ENCODE data around the gene JUNB. TPM values are rescaled to one million over a fixed set of nuclear protein-coding genes. Genes with fewer than 3 reads are reported as not detected.

JUNB gene
- total and polyA plus RNA-seq, 2 donors, result 107 to 545 TPM

DNA sequence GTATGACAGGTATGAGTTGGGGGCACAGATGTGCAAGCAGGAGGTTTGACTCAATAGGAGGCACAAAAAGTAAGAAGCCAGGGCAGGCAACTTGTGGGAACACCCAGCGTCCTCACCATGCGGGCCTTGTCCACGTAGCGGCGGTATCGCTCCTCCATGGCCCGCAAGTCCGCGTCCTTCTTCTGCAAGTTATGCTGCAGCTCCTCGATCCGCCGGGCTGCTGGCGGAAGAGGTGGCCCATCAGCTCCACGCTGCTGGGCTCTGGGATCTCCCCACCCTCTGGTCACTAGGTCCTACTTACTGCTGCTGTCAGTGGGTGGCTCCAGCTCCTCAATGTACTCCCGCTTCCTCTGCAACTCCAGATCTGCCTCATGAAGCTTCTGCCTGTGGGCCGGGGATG is 26.6 kb upstream of the JUNB start:
- 96% methylated on average over 16 of the region's 16 CpGs for WGBS
- no peaks in the 10 kb centered on the region for H3K36me3 ChIP-seq (ENCODE audit: insufficient read depth)
- DNase-seq (ENCODE audit: extremely low spot score), result no peak
- H3K27ac ChIP-seq (ENCODE audit: low read depth), result no peak overlapping the region
- H3K4me3 ChIP-seq (ENCODE audit: low read depth, low read length), result no peak overlapping the region
- H3K4me1 ChIP-seq (ENCODE audit: insufficient read depth), result no peaks in the 10 kb centered on the region

DNA sequence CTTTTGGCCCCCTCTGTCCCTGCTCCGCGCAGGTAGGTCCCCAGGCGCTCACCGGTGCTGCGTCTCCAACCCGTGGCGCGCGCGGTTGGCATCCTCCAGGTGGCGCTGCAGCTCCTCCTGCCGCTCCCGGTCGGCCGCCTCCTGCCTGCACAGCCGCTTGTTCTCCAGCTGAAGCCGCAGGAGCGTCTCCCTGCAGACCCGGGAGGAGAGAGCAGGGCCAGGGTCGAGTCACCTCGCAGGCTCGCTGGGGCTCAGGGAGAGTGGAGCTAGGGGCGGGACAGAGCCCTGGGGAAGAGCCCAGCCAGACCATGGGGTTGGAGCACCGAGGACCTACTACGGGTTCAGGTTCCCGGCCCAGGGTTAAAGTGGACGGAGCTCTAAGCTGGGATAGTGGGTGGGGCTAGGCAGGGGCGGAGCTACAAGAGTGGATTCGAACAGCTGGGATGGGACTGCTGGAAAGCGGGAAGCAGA is 25.2 kb upstream of the JUNB start:
- no peak for DNase-seq (ENCODE audit: extremely low spot score)
- Histone ChIP-seq H3K36me3 (ENCODE audit: insufficient read depth) (no peaks in the 10 kb centered on the region), H3K27ac (ENCODE audit: low read depth) (no peak overlapping the region), H3K4me1 (ENCODE audit: insufficient read depth) (no peaks in the 10 kb centered on the region), H3K4me3 (ENCODE audit: low read depth, low read length) (no peak overlapping the region)
- WGBS, result 35% methylated on average over 30 of the region's 30 CpGs

GRCh38 chr19:12767150-12767549 is 24.1 kb upstream of the JUNB start:
- Histone ChIP-seq H3K36me3 (ENCODE audit: insufficient read depth) (no peaks in the 10 kb centered on the region), H3K4me3 (ENCODE audit: low read depth, low read length) (no peak overlapping the region), H3K27ac (ENCODE audit: low read depth) (no peak overlapping the region), H3K4me1 (ENCODE audit: insufficient read depth) (no peaks in the 10 kb centered on the region)
- DNase-seq (ENCODE audit: extremely low spot score), result no peak
- WGBS, result 94% methylated on average over 11 of the region's 11 CpGs

DNA sequence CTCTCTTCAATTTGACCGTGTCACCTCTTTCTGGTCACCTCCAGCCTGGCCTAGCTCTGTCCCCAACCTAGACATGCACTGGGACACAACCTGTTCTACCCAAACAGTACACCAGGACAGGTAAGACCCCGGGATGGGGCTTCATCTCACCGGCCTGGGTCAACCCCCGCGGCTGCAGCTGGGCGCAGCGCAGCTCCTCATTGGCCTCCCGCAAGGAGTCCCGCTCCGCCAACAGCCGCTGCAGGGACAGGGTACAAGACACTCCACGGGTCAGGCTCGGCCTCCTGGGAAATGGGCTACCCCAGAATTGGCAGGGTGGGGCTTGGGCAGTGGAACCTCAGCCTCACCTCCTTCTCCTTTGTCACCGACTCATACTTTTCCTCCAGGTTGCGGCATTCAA is 23.6 kb upstream of the JUNB start:
- no peak for DNase-seq (ENCODE audit: extremely low spot score)
- no peak overlapping the region for H3K4me3 ChIP-seq (ENCODE audit: low read depth, low read length)
- H3K36me3 ChIP-seq (ENCODE audit: insufficient read depth), result no peaks in the 10 kb centered on the region
- H3K27ac ChIP-seq (ENCODE audit: low read depth), result no peak overlapping the region
- 96% methylated on average over 15 of the region's 15 CpGs for WGBS
- H3K4me1 ChIP-seq (ENCODE audit: insufficient read depth), result no peaks in the 10 kb centered on the region

DNA sequence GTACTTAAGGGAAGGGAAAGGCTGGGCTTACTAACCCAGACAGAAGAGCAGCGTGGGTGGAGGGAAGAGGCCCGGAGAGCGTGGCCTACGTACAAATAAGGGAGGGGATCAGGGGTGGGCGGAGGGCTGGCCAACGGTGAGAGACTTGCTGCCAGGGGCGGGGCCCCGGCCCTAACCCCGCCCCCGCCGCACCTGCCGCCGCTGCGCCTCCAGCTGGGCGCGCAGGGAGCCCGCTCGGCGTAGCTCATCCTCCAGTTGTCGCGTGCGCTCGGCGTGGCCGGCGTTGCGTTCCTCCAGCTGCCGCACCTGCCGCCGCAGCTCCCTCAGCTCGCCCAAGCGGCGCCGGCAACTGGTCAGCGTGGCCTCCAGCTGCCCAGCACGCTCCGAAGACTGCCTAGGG is 21.6 kb upstream of the JUNB start:
- H3K27ac ChIP-seq (ENCODE audit: low read depth), result no peak overlapping the region
- whole genome bisulfite sequencing, result 55% methylated on average over 37 of the region's 37 CpGs
- DNase-seq (ENCODE audit: extremely low spot score), result no peak
- no peak overlapping the region for H3K4me3 ChIP-seq (ENCODE audit: low read depth, low read length)
- H3K36me3 ChIP-seq (ENCODE audit: insufficient read depth), result no peaks in the 10 kb centered on the region
- H3K4me1 ChIP-seq (ENCODE audit: insufficient read depth), result no peaks in the 10 kb centered on the region

DNA sequence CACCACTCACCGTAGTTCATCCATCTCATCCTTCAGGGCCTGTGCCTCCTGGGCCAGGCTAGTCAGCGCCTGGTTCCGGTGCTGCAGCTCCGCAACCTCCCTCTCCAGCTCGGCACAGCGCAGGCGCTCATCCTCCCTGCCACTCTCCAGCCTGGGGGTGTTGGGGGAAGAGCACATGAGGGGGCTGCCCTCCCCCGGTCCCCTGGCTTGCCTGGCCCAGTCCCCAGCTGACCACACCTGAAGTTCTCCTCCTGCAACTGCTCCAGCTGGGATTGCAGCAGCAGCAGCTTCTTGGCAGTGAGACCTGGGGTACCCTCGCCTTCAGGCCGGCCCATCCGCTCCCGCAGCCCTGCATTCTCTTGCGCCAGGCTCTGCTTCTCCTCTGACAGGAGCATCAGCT is 20.4 kb upstream of the JUNB start:
- Histone ChIP-seq H3K4me1 (ENCODE audit: insufficient read depth) (no peaks in the 10 kb centered on the region), H3K27ac (ENCODE audit: low read depth) (no peak overlapping the region), H3K36me3 (ENCODE audit: insufficient read depth) (no peaks in the 10 kb centered on the region), H3K4me3 (ENCODE audit: low read depth, low read length) (no peak overlapping the region)
- no peak for DNase-seq (ENCODE audit: extremely low spot score)
- 95% methylated on average over 13 of the region's 13 CpGs for WGBS

GRCh38 chr19:12772323-12772722 is 19.0 kb upstream of the JUNB start:
- WGBS, result 74% methylated on average over 4 of the region's 4 CpGs
- no peaks in the 10 kb centered on the region for H3K36me3 ChIP-seq (ENCODE audit: insufficient read depth)
- DNase-seq (ENCODE audit: extremely low spot score), result no peak
- no peak overlapping the region for H3K27ac ChIP-seq (ENCODE audit: low read depth)
- H3K4me1 ChIP-seq (ENCODE audit: insufficient read depth), result no peaks in the 10 kb centered on the region
- no peak overlapping the region for H3K4me3 ChIP-seq (ENCODE audit: low read depth, low read length)

DNA sequence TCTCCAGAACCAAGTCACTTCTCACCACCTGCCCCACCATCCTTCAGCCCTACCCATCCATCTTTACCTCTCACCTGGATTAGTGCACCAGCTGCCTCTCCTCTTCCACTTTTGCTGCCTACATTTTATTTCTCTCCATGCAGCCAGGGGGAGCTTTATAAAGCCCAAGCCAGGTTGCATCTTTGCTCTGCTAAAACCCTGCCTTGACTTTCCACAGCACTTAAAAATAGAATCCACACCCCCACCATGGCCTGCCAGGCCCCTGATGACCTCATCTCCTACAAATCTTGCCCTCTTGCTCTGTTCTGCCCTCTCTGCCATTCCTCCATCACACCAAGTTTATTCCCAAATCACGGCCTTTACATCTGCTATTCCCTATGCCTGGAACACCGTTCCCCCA is 17.7 kb upstream of the JUNB start:
- H3K27ac ChIP-seq (ENCODE audit: low read depth), result no peak overlapping the region
- DNase-seq (ENCODE audit: extremely low spot score), result no peak
- 76% methylated on average over 2 of the region's 2 CpGs for WGBS
- no peaks in the 10 kb centered on the region for H3K36me3 ChIP-seq (ENCODE audit: insufficient read depth)
- no peaks in the 10 kb centered on the region for H3K4me1 ChIP-seq (ENCODE audit: insufficient read depth)
- H3K4me3 ChIP-seq (ENCODE audit: low read depth, low read length), result no peak overlapping the region

DNA sequence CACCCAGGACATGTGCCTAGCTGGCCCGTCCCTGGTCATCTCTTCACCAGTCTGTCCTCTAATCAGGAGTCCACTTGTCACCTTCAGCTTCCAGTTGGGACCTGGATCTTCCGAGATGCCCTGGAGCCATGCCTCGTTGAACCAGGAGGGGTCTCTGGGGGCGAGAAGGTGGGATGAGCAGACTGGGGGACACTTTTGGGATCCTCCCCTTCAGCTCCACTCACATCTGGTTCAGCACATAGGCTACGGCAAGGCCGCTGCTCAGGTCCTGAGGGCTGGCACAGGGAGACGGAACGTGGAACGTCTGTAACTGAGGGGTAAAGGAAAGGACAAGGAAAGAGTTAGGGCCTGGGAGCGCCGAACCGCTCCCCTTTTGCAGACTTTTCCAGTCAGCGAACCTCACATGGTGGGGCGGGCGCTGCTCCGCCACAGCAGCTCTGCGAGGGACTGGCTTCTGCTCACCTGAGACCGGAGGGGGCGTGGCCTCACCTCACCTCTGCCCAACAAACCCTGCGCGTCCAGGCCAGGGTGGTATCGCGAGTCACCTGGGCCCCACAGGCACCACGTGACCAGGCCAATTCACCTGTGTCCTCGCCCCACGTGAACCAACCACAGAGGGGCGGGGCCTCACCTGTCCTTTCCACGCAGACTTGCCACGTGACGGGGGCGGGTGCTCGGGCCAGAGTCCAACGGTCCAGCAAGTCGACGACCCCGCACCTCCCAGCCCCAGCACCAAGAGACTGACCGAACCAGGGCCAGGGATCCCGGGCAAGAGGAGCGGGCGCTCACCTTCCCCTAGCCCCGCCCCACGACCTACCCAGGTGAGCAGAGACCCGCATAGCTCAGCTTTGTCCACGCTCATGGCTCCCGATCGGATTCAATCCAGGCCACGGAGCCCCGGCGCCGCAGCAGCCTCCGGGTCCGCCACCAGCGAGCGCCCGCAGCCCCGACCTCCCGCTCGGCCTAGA is 16.4 kb upstream of the JUNB start, which contains the start of gene HOOK2:
Gene HOOK2 (minus strand): TSS at position 965 of the 968 bp plus-strand sequence. CDS start 103 bp downstream, at position 862.
- Histone ChIP-seq H3K4me3 (ENCODE audit: low read depth, low read length) (peak within 1 kb of the TSS; percentile 48), H3K27ac (ENCODE audit: low read depth) (peak within 1 kb of the TSS; percentile 85), H3K4me1 (ENCODE audit: insufficient read depth) (no peaks in the 10 kb centered on the region), H3K36me3 (ENCODE audit: insufficient read depth) (no peaks in the 10 kb centered on the region)
- 16% methylated on average over 58 of the region's 58 CpGs for WGBS
- DNase-seq (ENCODE audit: extremely low spot score), result no peak

GRCh38 chr19:12777217-12778016 is 13.9 kb upstream of the JUNB start:
- 9% methylated on average over 43 of the region's 43 CpGs for WGBS
- H3K36me3 ChIP-seq (ENCODE audit: insufficient read depth), result no peaks in the 10 kb centered on the region
- peak overlapping the region; percentile 65 for H3K27ac ChIP-seq (ENCODE audit: low read depth)
- peak overlapping the region; percentile 45 for H3K4me3 ChIP-seq (ENCODE audit: low read depth, low read length)
- no peaks in the 10 kb centered on the region for H3K4me1 ChIP-seq (ENCODE audit: insufficient read depth)
- no peak for DNase-seq (ENCODE audit: extremely low spot score)

DNA sequence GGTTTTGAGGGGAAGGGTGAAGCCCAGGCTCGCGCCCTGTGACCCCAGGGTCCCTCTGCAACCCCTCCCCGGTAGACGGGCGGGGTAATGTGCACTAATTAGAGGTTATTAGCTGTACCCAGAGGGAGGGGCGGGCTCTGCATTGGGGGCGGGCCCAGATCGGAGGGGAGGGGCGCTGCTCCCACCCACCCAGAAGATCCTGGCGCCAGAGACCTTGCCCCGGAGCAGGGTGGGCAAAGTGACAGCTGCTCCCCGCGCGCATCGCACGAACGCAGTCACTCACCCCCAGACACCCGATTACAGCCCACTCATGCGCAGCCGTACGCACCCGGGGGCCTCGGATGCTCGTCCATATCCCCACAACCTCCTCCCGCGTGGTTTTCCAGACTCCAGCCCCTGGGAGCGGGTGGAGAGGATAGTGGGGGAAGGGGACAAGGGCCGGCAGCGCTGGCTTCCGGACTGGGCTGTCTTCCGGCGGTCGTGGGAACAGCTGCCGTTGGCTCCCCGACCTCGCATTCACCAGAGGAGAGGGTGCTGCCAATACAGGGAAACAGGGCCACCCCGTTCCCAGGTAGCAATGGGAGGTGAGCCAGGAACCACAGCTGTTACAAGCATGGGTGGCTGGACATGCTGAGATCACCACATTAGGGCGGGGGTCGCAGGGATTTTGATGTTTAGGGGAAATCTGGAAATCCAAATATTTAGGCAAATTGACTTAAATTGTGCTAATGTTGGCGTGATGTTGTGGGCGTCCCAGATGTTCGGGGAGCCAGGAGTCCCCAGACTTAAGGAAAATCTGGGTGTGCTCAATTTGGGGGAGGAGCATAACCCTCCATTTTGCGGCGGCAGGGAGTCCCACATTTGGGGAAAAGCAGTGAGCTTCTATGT is 13.0 kb upstream of the JUNB start:
- Histone ChIP-seq H3K4me3 (ENCODE audit: low read depth, low read length) (peak overlapping the region; percentile 45), H3K27ac (ENCODE audit: low read depth) (peak overlapping the region; percentile 65), H3K4me1 (ENCODE audit: insufficient read depth) (no peaks in the 10 kb centered on the region), H3K36me3 (ENCODE audit: insufficient read depth) (no peaks in the 10 kb centered on the region)
- under 1% methylated on average over 44 of the region's 44 CpGs for WGBS
- DNase-seq (ENCODE audit: extremely low spot score), result no peak

GRCh38 chr19:12778905-12779161 is 12.5 kb upstream of the JUNB start:
- H3K4me3 ChIP-seq (ENCODE audit: low read depth, low read length), result no peak overlapping the region
- no peak for DNase-seq (ENCODE audit: extremely low spot score)
- H3K4me1 ChIP-seq (ENCODE audit: insufficient read depth), result no peaks in the 10 kb centered on the region
- WGBS, result 24% methylated on average over 6 of the region's 6 CpGs
- H3K36me3 ChIP-seq (ENCODE audit: insufficient read depth), result no peaks in the 10 kb centered on the region
- H3K27ac ChIP-seq (ENCODE audit: low read depth), result peak overlapping the region; percentile 65
